ENCODE measurements around the gene YPEL1.

GRCh38 chr22:21699643-21700042 is 36.0 kb downstream of the YPEL1 start:
- TF ChIP-seq JUND (CRISPR knock-in tag; IDR thresholded peaks at IDR 0.05) (no peak), GTF2F1 (IDR thresholded peaks at IDR 0.05; ENCODE audit: low read length) (no peak), HOXA9 (CRISPR knock-in tag; IDR thresholded peaks at IDR 0.05; ENCODE audit: borderline replicate concordance) (no peak), ZIK1 (CRISPR knock-in tag; IDR thresholded peaks at IDR 0.05; ENCODE audit: borderline replicate concordance, low read depth) (no peak), RAD21 (CRISPR knock-in tag; IDR thresholded peaks at IDR 0.05) (no peak), ZNF724P (CRISPR knock-in tag; IDR thresholded peaks at IDR 0.05; ENCODE audit: borderline replicate concordance) (no peak), CTCF (CRISPR knock-in tag; IDR thresholded peaks at IDR 0.05) (no peak)
- TF ChIP-seq, protein P1, sequence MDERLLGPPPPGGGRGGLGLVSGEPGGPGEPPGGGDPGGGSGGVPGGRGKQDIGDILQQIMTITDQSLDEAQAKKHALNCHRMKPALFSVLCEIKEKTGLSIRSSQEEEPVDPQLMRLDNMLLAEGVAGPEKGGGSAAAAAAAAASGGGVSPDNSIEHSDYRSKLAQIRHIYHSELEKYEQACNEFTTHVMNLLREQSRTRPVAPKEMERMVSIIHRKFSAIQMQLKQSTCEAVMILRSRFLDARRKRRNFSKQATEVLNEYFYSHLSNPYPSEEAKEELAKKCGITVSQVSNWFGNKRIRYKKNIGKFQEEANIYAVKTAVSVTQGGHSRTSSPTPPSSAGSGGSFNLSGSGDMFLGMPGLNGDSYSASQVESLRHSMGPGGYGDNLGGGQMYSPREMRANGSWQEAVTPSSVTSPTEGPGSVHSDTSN (CRISPR knock-in tag; IDR thresholded peaks at IDR 0.05) = no peak
- TF ChIP-seq, protein P2, sequence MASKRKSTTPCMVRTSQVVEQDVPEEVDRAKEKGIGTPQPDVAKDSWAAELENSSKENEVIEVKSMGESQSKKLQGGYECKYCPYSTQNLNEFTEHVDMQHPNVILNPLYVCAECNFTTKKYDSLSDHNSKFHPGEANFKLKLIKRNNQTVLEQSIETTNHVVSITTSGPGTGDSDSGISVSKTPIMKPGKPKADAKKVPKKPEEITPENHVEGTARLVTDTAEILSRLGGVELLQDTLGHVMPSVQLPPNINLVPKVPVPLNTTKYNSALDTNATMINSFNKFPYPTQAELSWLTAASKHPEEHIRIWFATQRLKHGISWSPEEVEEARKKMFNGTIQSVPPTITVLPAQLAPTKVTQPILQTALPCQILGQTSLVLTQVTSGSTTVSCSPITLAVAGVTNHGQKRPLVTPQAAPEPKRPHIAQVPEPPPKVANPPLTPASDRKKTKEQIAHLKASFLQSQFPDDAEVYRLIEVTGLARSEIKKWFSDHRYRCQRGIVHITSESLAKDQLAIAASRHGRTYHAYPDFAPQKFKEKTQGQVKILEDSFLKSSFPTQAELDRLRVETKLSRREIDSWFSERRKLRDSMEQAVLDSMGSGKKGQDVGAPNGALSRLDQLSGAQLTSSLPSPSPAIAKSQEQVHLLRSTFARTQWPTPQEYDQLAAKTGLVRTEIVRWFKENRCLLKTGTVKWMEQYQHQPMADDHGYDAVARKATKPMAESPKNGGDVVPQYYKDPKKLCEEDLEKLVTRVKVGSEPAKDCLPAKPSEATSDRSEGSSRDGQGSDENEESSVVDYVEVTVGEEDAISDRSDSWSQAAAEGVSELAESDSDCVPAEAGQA (IDR thresholded peaks at IDR 0.05; ENCODE audit: low read depth) = no peak
- TF ChIP-seq, protein P2 (CRISPR knock-in tag; IDR thresholded peaks at IDR 0.05; ENCODE audit: borderline replicate concordance) = no peak
- TF ChIP-seq, protein P3, sequence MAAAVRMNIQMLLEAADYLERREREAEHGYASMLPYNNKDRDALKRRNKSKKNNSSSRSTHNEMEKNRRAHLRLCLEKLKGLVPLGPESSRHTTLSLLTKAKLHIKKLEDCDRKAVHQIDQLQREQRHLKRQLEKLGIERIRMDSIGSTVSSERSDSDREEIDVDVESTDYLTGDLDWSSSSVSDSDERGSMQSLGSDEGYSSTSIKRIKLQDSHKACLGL (CRISPR knock-in tag; IDR thresholded peaks at IDR 0.05) = no peak

Data from HepG2 (cell line).